GM12878 (cell line): ENCODE data around the gene FCAMR. TPM values are rescaled to one million over a fixed set of nuclear protein-coding genes. Genes with fewer than 3 reads are reported as not detected.

Source experiments
- ATAC-seq: fragments of 200-7000 bp; cut with Tn5 transposase; 3 replicates; pipeline ENCODE4 v1.9.1; 2020; ENCODE audit warnings: mild to moderate bottlenecking, moderate library complexity
- BruUV-seq: library from RNA; stranded (reverse); fragments of 400-500 nt; replicated peaks from 2 replicates; lab custom pipeline; 2021; lab: Mats Ljungman, UMichigan
- CTCF ChIA-PET: fragments of 300-600 bp; sonication (Branson Sonifier 250); formaldehyde crosslinking; extraction: SDS; loops from one replicate; lab custom pipeline; 2021; ENCODE audit warnings: inconsistent platforms; lab: Yijun Ruan, JAX
- POLR2A ChIA-PET: fragments of 350-600 bp; formaldehyde crosslinking; extraction: SDS; loops from one replicate; lab custom pipeline; 2021; ENCODE audit warnings: inconsistent platforms; lab: Charles Lee
- RAD21 ChIA-PET: fragments of 300-600 bp; sonication (Branson Sonifier 250); formaldehyde crosslinking; loops from one replicate; lab custom pipeline; 2023; ENCODE audit warnings: antibody characterized with exemption; ENCODE audit not compliant: unreplicated experiment; lab: Charles Lee
- SMC1A ChIA-PET: fragments of 300-600 bp; sonication (Branson Sonifier 250); formaldehyde crosslinking; loops from one replicate; lab custom pipeline; 2023; ENCODE audit not compliant: unreplicated experiment, uncharacterized antibody; lab: Charles Lee
- DNase-seq: peaks from one replicate; pipeline ENCODE4 v3.0.0-alpha.2; 2011; ENCODE audit warnings: low read depth, low spot score
- FAIRE-seq: peaks from 3 replicates; lab custom pipeline; 2011; peaks lifted over from hg19 to GRCh38; lab: Jason Lieb, UNC
- H2AFZ ChIP-seq: 2 replicates; pipeline ENCODE4 v1.6.0; 2011; ENCODE audit warnings: low read depth, low read length, control low read depth; ENCODE audit not compliant: control insufficient read depth
- H3K27ac ChIP-seq: 2 replicates; pipeline ENCODE4 v1.5.1; 2011; ENCODE audit warnings: control low read depth; ENCODE audit not compliant: control insufficient read depth, insufficient read depth
- H3K27me3 ChIP-seq, 2 experiments: replicated peaks in 1 of 2; 2 replicates each; pipeline versions ENCODE4 v1.6.0 to v1.6.1; 2011; ENCODE audit warnings: low read length in 1 of 2; ENCODE audit not compliant: control insufficient read depth in 2 of 2, insufficient read depth in 2 of 2
- H3K36me3 ChIP-seq, 2 experiments: 2 replicates each; pipeline ENCODE4 v1.5.1; 2011; ENCODE audit warnings: low read length in 1 of 2; ENCODE audit not compliant: control insufficient read depth in 2 of 2, insufficient read depth in 2 of 2
- H3K4me1 ChIP-seq: 2 replicates; pipeline ENCODE4 v1.6.1; 2011; ENCODE audit warnings: mild to moderate bottlenecking, low read length, moderate library complexity, mixed read lengths; ENCODE audit not compliant: control insufficient read depth, insufficient read depth
- H3K4me2 ChIP-seq: 2 replicates; pipeline ENCODE4 v1.6.0; 2011; ENCODE audit warnings: control low read depth; ENCODE audit not compliant: control insufficient read depth, insufficient read depth
- H3K4me3 ChIP-seq: fragments of 200-600 bp; sonication (generic); 2 replicates; pipeline ENCODE4 v1.5.1; 2016
- H3K79me2 ChIP-seq: 2 replicates; pipeline ENCODE4 v1.6.0; 2011; ENCODE audit warnings: low read length; ENCODE audit not compliant: control insufficient read depth, insufficient read depth
- H3K9ac ChIP-seq: 2 replicates; pipeline ENCODE4 v1.8.0; 2011; ENCODE audit warnings: low read length, control low read depth, mixed read lengths; ENCODE audit not compliant: control insufficient read depth, insufficient read depth
- H3K9me3 ChIP-seq: replicated peaks from 3 replicates; pipeline ENCODE4 v1.5.1; 2011; ENCODE audit warnings: mild to moderate bottlenecking, low read length; ENCODE audit not compliant: control insufficient read depth, insufficient read depth
- H4K20me1 ChIP-seq: 2 replicates; pipeline ENCODE4 v1.6.0; 2011; ENCODE audit not compliant: control insufficient read depth, insufficient read depth
- BMI1 ChIP-seq: fragments of 450-650 bp; IDR thresholded peaks from 2 replicates; pipeline ENCODE4 v1.6.1; 2016; ENCODE audit warnings: mild to moderate bottlenecking, moderate library complexity, borderline replicate concordance
- CHD1 ChIP-seq: IDR thresholded peaks from 2 replicates; pipeline ENCODE4 v1.6.1; 2012; ENCODE audit warnings: low read depth, low read length, improper control_type of control experiment
- FOS ChIP-seq: IDR thresholded peaks from 3 replicates; pipeline ENCODE4 v1.6.1; 2011; ENCODE audit warnings: borderline replicate concordance; ENCODE audit not compliant: insufficient read length; ENCODE audit errors: extremely low read depth
- HDAC2 ChIP-seq: fragments of 200-600 bp; sonication (generic); IDR thresholded peaks from 2 replicates; pipeline ENCODE4 v1.6.1; 2017
- IKZF1 ChIP-seq: fragments of 450-650 bp; conservative IDR thresholded peaks from 2 replicates; pipeline ENCODE4 v1.6.1; 2017; ENCODE audit warnings: antibody characterized with exemption, mild to moderate bottlenecking
- MXI1 ChIP-seq: fragments of 150-350 bp; IDR thresholded peaks from 2 replicates; pipeline ENCODE4 v1.6.1; 2011; ENCODE audit warnings: low read depth, mild to moderate bottlenecking, inconsistent platforms, low read length, improper control_type of control experiment
- POLR2AphosphoS2 ChIP-seq: IDR thresholded peaks from 2 replicates; pipeline ENCODE4 v1.6.1; 2011; ENCODE audit warnings: low read depth, mild to moderate bottlenecking, low read length, improper control_type of control experiment, moderate library complexity
- POU2F2 ChIP-seq: IDR thresholded peaks from 3 replicates; pipeline ENCODE4 v1.6.1; 2011; ENCODE audit warnings: low read depth, mild to moderate bottlenecking, low read length, borderline replicate concordance
- SIX5 ChIP-seq: IDR thresholded peaks from 2 replicates; pipeline ENCODE4 v1.6.1; 2011; ENCODE audit warnings: mild to moderate bottlenecking, low read depth, low read length, moderate library complexity; ENCODE audit not compliant: severe bottlenecking
- TARDBP ChIP-seq: IDR thresholded peaks from 2 replicates; pipeline ENCODE4 v1.6.1; 2016; ENCODE audit warnings: borderline replicate concordance
- YY1 ChIP-seq: IDR thresholded peaks from 2 replicates; pipeline ENCODE4 v1.6.1; 2011; ENCODE audit warnings: low read depth, mild to moderate bottlenecking, low read length
- ZNF384 ChIP-seq: IDR thresholded peaks from 2 replicates; pipeline ENCODE4 v1.6.1; 2012; ENCODE audit warnings: low read depth, mild to moderate bottlenecking, low read length, improper control_type of control experiment, borderline replicate concordance
- ZZZ3 ChIP-seq: IDR thresholded peaks from 2 replicates; pipeline ENCODE4 v1.6.1; 2011; ENCODE audit warnings: low read depth; ENCODE audit not compliant: control insufficient read depth, insufficient read length
- WGBS: methylation state at CpG from one replicate; pipeline ENCODE4 v1.1.6; 2016; ENCODE audit warnings: low lambda C conversion rate; ENCODE audit not compliant: insufficient replicate concordance, insufficient coverage; ENCODE audit errors: missing lambda C conversion rate; 5-methylcytosine and 5-hydroxymethylcytosine counted together
- in situ Hi-C: fragments of 300-500 bp; cut with MboI; formaldehyde crosslinking; loops from 9 replicates; pipeline ENCODE4 v1.14.3; 2018; ENCODE audit warnings: mixed read lengths
- intact Hi-C: fragments of 100-400 bp; cut with micrococcal nuclease; formaldehyde crosslinking; loops from one replicate; pipeline ENCODE4 v1.14.2; 2022; ENCODE audit not compliant: unreplicated experiment
- polyA plus RNA-seq, 11 experiments: library from polyadenylated mRNA; depleted of rRNA in 4 of 11; unstranded in 6 of 11; stranded (reverse) in 5 of 11; fragments of >200 nt; fragmentation: Nextera tagmentation in 4 of 11; fragmentation: Illumina TruSeq in 1 of 11; extraction: Ambion mirVana in 4 of 11; extraction: Trizol in 1 of 11; gene quantifications; 1 replicate in 1 of 11; 2 replicates in 10 of 11; pipeline versions ENCODE4 v1.2.1 to v1.2.3, GENCODE V29; 2011 to 2016; ENCODE audit warnings: inconsistent platforms in 2 of 11, missing spikeins in 2 of 11, low read depth in 1 of 11
- total RNA-seq, 4 experiments: library from RNA; depleted of rRNA in 3 of 4; stranded (reverse); fragments of >200 nt in 3 of 4; fragmentation: Illumina TruSeq in 1 of 4; extraction: Trizol in 1 of 4; gene quantifications; 2 replicates each; pipeline versions ENCODE4 v1.2.1 to v1.2.3, GENCODE V29; 2013 to 2021
- TF ChIP-seq, protein P1 (sequence below): fragments of 150-350 bp; IDR thresholded peaks from 2 replicates; pipeline ENCODE4 v1.6.1; 2014; ENCODE audit warnings: mild to moderate bottlenecking, low read depth, low read length
- TF ChIP-seq, protein P2 (sequence below): IDR thresholded peaks from 2 replicates; pipeline ENCODE4 v1.6.1; 2012; ENCODE audit warnings: improper control_type of control experiment, low read depth, low read length; ENCODE audit not compliant: insufficient replicate concordance
- TF ChIP-seq, protein P3 (sequence below), 3 experiments: IDR thresholded peaks in 2 of 3; conservative IDR thresholded peaks in 1 of 3; 2 replicates each; pipeline ENCODE4 v1.5.1; 2011; ENCODE audit warnings: low read depth in 3 of 3, low read length in 3 of 3, mild to moderate bottlenecking in 3 of 3, control low read depth in 2 of 3, moderate library complexity in 2 of 3, inconsistent platforms in 1 of 3, mixed read lengths in 1 of 3; ENCODE audit not compliant: control insufficient read depth in 2 of 3, insufficient read depth in 1 of 3; ENCODE audit errors: extremely low read depth in 1 of 3

Gene FCAMR
- total and polyA plus RNA-seq, 10 of the 15 experiments (the other 5 are each of a cell fraction or from before 2014, with no cell fraction given) = 0.04 to 0.15 (median 0.06) TPM; not detected in 3

DNA sequence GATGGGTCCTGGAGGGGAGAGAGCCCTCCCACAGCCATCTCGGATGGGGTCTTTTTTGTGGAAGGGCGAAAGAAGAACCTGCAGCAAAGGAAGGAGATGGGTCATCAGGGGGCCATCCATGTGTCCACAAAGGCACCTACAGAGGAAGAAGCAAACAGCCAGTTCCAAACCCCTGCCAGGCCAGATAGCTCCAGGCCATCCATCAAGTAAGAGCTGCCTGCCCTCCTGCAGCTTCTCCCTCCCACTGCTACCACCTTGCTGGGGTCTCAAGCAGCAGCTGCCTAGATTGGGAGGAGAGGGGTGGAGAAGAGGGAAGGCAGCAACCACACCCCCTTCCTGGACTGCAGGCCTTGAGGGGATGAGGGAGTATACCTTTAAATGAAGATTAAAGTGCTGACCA lies 4.5 kb downstream of the FCAMR start:
- Histone ChIP-seq H3K27ac (no peak overlapping the region), H3K4me3 (no peak overlapping the region), H3K79me2 (no peaks in the 10 kb centered on the region), H3K27me3 (no peaks in the 10 kb centered on the region), H3K4me2 (no peak overlapping the region), H3K9ac (no peak overlapping the region), H2AFZ (no peak overlapping the region), H3K4me1 (peaks cover 31% of the 10 kb centered on the region), H3K36me3 (no peaks in the 10 kb centered on the region), H4K20me1 (no peaks in the 10 kb centered on the region), H3K9me3 (no peaks in the 10 kb centered on the region)
- 96% methylated on average over 2 of the region's 2 CpGs for WGBS
- ChIA-PET CTCF (interaction anchor here (1.0 to 9.8 kb wide), 7 partner anchors 10 to 356 kb away, joined by 3 to 136 read pairs (median 6); no protein-coding TSS in a partner anchor), SMC1A (interaction anchor here (0.9 to 1.2 kb wide), 5 partner anchors 11 to 53 kb away, joined by 3 to 6 read pairs (median 4); no protein-coding TSS in a partner anchor), POLR2A (interaction anchor here (1.0 to 1.3 kb wide), 3 partner anchors 10 to 44 kb away, joined by 4 read pairs; partner anchors contain the start of gene FCMR), RAD21 (interaction anchor here (0.6 to 2.8 kb wide), 6 partner anchors 10 to 482 kb away, joined by 3 to 17 read pairs (median 4); no protein-coding TSS in a partner anchor)
- FAIRE-seq (no peak), ATAC-seq (no peak), DNase-seq (no peak)
- in situ Hi-C loops = no loop called here
- intact Hi-C loops = no loop called here
- no TSS peak for BruUV-seq
- TF ChIP-seq CHD1 (no peak), POLR2AphosphoS2 (no peak), BMI1 (no peak), POU2F2 (no peak), ZNF384 (no peak), HDAC2 (no peak), SIX5 (no peak), IKZF1 (no peak), YY1 (no peak), FOS (no peak), ZZZ3 (no peak), TARDBP (no peak), MXI1 (no peak)
- TF ChIP-seq, protein P1, sequence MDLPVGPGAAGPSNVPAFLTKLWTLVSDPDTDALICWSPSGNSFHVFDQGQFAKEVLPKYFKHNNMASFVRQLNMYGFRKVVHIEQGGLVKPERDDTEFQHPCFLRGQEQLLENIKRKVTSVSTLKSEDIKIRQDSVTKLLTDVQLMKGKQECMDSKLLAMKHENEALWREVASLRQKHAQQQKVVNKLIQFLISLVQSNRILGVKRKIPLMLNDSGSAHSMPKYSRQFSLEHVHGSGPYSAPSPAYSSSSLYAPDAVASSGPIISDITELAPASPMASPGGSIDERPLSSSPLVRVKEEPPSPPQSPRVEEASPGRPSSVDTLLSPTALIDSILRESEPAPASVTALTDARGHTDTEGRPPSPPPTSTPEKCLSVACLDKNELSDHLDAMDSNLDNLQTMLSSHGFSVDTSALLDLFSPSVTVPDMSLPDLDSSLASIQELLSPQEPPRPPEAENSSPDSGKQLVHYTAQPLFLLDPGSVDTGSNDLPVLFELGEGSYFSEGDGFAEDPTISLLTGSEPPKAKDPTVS = no peak
- TF ChIP-seq, protein P2, sequence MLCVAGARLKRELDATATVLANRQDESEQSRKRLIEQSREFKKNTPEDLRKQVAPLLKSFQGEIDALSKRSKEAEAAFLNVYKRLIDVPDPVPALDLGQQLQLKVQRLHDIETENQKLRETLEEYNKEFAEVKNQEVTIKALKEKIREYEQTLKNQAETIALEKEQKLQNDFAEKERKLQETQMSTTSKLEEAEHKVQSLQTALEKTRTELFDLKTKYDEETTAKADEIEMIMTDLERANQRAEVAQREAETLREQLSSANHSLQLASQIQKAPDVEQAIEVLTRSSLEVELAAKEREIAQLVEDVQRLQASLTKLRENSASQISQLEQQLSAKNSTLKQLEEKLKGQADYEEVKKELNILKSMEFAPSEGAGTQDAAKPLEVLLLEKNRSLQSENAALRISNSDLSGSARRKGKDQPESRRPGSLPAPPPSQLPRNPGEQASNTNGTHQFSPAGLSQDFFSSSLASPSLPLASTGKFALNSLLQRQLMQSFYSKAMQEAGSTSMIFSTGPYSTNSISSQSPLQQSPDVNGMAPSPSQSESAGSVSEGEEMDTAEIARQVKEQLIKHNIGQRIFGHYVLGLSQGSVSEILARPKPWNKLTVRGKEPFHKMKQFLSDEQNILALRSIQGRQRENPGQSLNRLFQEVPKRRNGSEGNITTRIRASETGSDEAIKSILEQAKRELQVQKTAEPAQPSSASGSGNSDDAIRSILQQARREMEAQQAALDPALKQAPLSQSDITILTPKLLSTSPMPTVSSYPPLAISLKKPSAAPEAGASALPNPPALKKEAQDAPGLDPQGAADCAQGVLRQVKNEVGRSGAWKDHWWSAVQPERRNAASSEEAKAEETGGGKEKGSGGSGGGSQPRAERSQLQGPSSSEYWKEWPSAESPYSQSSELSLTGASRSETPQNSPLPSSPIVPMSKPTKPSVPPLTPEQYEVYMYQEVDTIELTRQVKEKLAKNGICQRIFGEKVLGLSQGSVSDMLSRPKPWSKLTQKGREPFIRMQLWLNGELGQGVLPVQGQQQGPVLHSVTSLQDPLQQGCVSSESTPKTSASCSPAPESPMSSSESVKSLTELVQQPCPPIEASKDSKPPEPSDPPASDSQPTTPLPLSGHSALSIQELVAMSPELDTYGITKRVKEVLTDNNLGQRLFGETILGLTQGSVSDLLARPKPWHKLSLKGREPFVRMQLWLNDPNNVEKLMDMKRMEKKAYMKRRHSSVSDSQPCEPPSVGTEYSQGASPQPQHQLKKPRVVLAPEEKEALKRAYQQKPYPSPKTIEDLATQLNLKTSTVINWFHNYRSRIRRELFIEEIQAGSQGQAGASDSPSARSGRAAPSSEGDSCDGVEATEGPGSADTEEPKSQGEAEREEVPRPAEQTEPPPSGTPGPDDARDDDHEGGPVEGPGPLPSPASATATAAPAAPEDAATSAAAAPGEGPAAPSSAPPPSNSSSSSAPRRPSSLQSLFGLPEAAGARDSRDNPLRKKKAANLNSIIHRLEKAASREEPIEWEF = no peak
- TF ChIP-seq, protein P3, sequence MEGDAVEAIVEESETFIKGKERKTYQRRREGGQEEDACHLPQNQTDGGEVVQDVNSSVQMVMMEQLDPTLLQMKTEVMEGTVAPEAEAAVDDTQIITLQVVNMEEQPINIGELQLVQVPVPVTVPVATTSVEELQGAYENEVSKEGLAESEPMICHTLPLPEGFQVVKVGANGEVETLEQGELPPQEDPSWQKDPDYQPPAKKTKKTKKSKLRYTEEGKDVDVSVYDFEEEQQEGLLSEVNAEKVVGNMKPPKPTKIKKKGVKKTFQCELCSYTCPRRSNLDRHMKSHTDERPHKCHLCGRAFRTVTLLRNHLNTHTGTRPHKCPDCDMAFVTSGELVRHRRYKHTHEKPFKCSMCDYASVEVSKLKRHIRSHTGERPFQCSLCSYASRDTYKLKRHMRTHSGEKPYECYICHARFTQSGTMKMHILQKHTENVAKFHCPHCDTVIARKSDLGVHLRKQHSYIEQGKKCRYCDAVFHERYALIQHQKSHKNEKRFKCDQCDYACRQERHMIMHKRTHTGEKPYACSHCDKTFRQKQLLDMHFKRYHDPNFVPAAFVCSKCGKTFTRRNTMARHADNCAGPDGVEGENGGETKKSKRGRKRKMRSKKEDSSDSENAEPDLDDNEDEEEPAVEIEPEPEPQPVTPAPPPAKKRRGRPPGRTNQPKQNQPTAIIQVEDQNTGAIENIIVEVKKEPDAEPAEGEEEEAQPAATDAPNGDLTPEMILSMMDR (IDR thresholded peaks at IDR 0.05 in 2 of 3, conservative IDR thresholded peaks at IDR 0.05 in 1 of 3; ENCODE audit: control insufficient read depth in 2 of 3, extremely low read depth in 1 of 3, insufficient read depth in 1 of 3, low read depth in 3 of 3, low read length in 3 of 3) = no peak
